ENCODE measurements around the gene CREM.
A peak's percentile ranks its signal among the peaks of the same experiment; 100 is the strongest.
"Not testable (repeated sequence)": the region's sequence is repeated elsewhere in the genome, so short reads cannot be mapped to it uniquely, and the experiment has no call there.

CREM gene

GRCh38 chr10:35126530-35127288, at the start of gene CREM:
TSS of gene CREM (plus strand) at chr10:35126846. CDS start at chr10:35137836, 10,990 bp downstream.
- DNase-seq: peak; percentile 94 to 97

- no peak for DNase-seq
Observed at GRCh38 chr10:35079265-35079664, 47.4 kb upstream of the CREM start.

- no peak for DNase-seq
Observed at GRCh38 chr10:35079763-35080162, 46.9 kb upstream of the CREM start.

- DNase-seq: not testable (repeated sequence)
Observed at GRCh38 chr10:35080261-35080660, 46.4 kb upstream of the CREM start.

- DNase-seq: no peak
Observed at GRCh38 chr10:35083242-35083641, 43.4 kb upstream of the CREM start.

DNA sequence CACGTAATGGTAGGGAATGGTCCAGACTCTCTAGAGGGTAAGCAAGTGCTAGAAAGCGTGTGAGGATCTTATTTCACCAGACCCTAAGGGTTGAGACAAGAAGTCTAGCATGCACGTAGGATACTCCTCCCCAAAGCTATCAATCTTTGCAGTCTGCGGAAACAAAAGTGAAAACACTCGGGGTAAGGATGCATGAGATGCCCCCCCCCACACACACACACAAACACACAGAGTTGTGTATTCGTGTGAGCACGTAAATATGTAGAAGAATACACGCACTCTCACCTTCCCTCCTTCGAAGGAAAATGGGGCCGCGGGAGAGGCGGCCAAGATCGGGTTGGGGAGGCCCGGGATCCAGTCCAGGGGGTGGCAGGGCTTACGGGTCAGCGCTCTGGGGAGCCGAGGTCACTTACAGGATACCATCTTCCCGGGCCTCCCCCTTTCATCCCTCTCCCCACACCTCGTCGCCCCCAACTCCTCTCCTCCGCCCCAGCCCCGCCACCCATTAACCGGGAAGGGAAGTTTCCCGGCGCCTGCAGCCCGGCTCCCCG, 37.0 kb upstream of the CREM start:
- DNase-seq: no peak

DNA sequence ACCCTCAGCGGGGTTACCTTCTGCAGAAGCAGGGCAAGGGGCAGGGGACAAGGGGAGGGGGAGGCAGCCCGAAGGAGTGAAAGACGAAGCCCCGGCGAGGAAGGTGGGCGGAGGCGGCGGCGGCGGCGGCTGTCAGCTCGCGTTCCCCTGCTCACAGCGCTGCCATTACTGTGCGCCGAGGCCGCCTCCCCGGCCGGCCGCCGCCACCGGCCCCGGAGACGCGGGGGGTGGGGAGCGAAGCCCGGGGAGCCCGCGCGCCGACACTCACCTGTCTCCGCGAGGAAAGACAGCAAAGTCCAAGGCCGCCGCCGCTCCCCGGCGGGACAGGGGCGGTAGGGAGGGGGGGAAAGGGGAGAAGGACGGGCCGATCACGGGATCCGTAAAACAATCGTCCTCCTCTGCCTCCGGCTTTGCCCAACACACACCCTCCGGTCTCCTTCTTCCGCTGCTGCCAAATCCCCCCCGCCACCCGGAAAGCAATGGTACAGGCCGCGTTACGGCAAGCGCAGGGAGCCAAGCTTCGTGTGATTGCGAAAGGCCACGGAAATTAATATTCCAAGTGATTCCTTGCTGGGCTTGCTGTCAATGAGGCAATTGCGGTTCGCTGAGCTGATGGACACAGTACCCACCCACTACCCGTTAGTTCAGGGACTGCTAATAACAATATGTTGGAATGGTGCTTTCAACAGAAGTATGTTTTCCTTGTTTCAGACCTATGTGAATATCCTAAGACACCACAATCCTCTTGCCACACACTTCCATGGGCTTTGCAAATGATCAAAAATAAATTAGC, 36.3 kb upstream of the CREM start, which contains the start of gene CUL2:
CUL2 (minus strand) TSS at position 180 of the 793 bp plus-strand sequence. CDS start 19,024 bp downstream, outside the sequence.
- DNase-seq: peak; percentile 78 to 91

- no peak for DNase-seq
Observed at GRCh38 chr10:35091994-35092790, 34.5 kb upstream of the CREM start.

- DNase-seq: no peak
Observed at GRCh38 chr10:35092851-35093250, 33.8 kb upstream of the CREM start.

GRCh38 chr10:35096312-35096711, 30.3 kb upstream of the CREM start:
- DNase-seq: peak in 1 of 2 experiments; percentile 2

DNA sequence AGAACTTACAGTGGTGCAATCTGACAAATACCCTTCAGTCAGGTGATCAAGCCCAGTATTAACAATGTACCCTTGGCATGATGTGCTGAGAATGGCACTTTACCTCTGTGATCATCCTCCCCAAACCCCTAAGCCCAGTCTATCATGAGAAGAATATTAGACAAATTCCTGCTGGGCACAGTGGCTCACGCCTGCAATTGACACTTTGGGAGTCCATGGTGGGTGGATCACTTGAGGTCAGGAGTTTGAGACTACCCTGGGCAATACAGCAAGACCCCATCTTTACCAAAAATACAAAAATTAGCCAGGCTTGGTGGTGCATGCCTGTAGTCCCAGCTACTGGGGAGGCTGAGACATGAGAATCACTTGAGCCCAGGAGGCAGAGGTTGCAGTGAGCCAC, 29.1 kb upstream of the CREM start:
- DNase-seq: no peak

GRCh38 chr10:35103882-35104281, 22.8 kb upstream of the CREM start:
- DNase-seq: no peak

GRCh38 chr10:35112571-35112970, 14.1 kb upstream of the CREM start:
- no peak for DNase-seq

DNA sequence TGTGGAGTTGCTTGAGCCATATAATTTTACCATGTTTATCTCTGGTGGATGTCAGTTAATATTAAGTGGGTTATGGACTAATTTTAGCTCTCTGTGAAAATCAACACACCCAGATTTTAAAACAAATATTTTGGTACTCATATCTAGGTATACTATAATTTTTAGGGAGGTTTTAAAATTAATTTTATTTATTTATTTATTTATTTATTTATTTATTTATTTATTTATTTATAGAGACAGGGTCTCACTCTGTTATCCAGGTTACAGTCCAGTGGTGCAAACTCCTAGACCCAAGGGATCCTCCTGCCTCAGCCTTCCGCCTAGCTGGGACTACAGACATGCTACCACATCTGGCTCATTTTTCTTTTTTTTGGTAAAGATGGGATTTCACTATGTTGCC, 7.3 kb upstream of the CREM start:
- DNase-seq: no peak

DNA sequence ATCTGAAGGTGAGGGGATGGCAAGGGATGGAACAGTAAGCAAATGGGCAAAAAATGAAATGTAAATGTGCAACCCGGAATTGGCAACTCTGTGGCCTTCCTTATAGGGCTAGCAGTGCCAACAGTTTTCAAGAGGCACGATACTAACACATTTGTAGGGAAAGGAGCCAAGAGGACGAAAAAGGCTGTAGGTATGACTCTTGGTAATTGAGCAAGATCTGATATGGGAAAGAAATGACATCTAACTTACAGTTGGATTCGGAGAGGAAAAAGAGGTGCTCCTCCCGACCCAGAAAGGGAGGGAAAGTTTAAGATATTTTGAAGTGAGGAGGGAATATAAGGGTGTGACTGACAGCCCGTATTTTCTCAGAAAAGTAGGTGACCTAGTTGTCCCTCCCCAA, 2.1 kb upstream of the CREM start:
- no peak for DNase-seq

- DNase-seq: no peak
Observed at GRCh38 chr10:35126062-35126529, 550 bp upstream of the CREM start.

GRCh38 chr10:35127289-35127891, 744 bp downstream of the CREM start:
- DNase-seq: peak in 1 of 2 experiments; percentile 36

GRCh38 chr10:35129185-35129674, 2.6 kb downstream of the CREM start:
- no peak for DNase-seq

- no peak for DNase-seq
Observed at GRCh38 chr10:35130663-35131062, 4.0 kb downstream of the CREM start.

DNA sequence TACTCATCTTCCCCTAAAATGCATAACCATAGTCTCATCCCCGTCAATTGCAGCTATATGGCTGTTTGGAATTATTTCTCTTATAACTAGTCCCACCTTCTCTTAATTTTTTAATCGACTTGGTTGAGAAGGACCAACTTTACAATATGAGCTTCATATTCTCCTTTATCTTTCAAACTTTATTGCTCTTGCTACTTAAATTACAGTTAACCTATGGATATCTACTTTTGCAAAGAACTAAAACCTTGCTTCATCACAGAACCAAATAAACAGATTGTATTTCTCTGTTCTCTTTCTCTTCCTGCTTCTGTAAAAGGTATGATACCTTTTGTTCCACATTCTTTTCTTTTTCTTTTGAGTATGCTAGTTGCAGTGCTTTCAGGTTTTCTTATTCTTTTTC, 6.1 kb downstream of the CREM start:
- DNase-seq: no peak

DNA sequence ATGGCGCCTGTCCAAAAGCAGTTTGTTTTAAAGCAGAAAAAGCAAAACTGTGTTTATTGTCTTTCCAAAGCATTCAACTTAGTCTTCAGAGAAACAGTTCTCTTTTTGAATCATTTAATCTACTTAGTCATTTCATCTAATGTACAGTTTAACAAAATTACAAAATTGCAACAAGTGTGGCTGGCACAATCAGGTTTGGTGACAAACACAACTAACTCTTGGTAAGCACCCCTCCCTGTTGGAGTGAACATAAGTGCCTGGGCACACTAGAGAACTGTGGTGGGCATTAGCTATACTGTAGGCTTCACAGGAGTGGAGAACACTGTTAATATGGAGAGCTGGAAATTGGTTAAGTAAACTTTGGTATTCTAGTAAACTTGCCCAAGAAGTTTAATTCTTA, 6.9 kb downstream of the CREM start:
- no peak for DNase-seq

- DNase-seq: no peak
Observed at GRCh38 chr10:35135861-35136260, 9.2 kb downstream of the CREM start.
